Psoas muscle (tissue), 8 donors: ENCODE measurements around the gene ZGPAT. TPM values are rescaled to one million over a fixed set of nuclear protein-coding genes. Genes with fewer than 3 reads are reported as not detected.

Experiments
- ATAC-seq, 4 donors: fragments of 200-7000 bp; cut with Tn5 transposase; one replicate each; pipeline ENCODE4 v1.9.1; 2020; ENCODE audit warnings: moderate library complexity in 3 of 4, mild to moderate bottlenecking in 2 of 4
- DNase-seq, 2 donors: peaks; one replicate each; pipeline ENCODE4 v3.0.0-alpha.2; 2020
- H3K27ac ChIP-seq: fragments of 200-600 bp; one replicate; pipeline ENCODE4 v1.8.0; 2022
- H3K27me3 ChIP-seq, 3 donors: fragments of 200-600 bp in 1 of 3; one replicate each; pipeline versions ENCODE4 v1.6.1 to v1.8.0; 2013 to 2022; ENCODE audit warnings: low read length in 2 of 3, mild to moderate bottlenecking in 2 of 3, moderate library complexity in 1 of 3; ENCODE audit not compliant: insufficient read depth in 3 of 3
- H3K36me3 ChIP-seq, 2 donors: fragments of 200-600 bp in 1 of 2; one replicate each; pipeline versions ENCODE4 v1.6.1 to v1.8.0; 2013 to 2022; ENCODE audit warnings: low read depth in 1 of 2, mild to moderate bottlenecking in 1 of 2, moderate library complexity in 1 of 2; ENCODE audit not compliant: insufficient read depth in 1 of 2
- H3K4me1 ChIP-seq: fragments of 200-600 bp; one replicate; pipeline ENCODE4 v1.8.0; 2022
- H3K4me3 ChIP-seq: fragments of 200-600 bp; one replicate; pipeline ENCODE4 v1.8.0; 2022; ENCODE audit warnings: mild to moderate bottlenecking
- H3K9me3 ChIP-seq: fragments of 200-600 bp; one replicate; pipeline ENCODE4 v1.8.0; 2022
- WGBS, 3 donors: extraction: QIAGEN DNeasy Blood & Tissue Kit; methylation state at CpG; one replicate each; pipeline versions ENCODE4 v1.1.6 to v1.1.7; 2013; 5-methylcytosine and 5-hydroxymethylcytosine counted together
- intact Hi-C, 2 donors: fragments of 100-400 bp; cut with DNase I; formaldehyde crosslinking; loops; one replicate each; pipeline versions ENCODE4 v1.11.0 to v1.14.2; 2022
- polyA plus RNA-seq, 3 donors: library from polyadenylated mRNA; stranded (reverse); fragments of 200-250 nt; gene quantifications; one replicate each; pipeline ENCODE4 v1.2.3, GENCODE V29; 2013
- total RNA-seq, 4 donors: library from RNA; stranded (reverse); fragmentation: NEBNext Ultra II Directional in 2 of 4; extraction: Animal tissue kit (Norgen Biotek cat#: 25700) in 2 of 4; gene quantifications; one replicate each; pipeline versions ENCODE4 v1.2.1 to v1.2.4, GENCODE V29; 2021 to 2023
- TF ChIP-seq, protein P1 (sequence below): fragments of 200-600 bp; IDR thresholded peaks from one replicate; pipeline ENCODE4 v1.8.0; 2022; ENCODE audit warnings: antibody characterized with exemption
- donor health status: healthy with polysubstance abuse.
- donor health status: DM: no; HTN: no; CAD: no; lungs with moderate emphysema.
- donor health status: Bipolar disorder and iron deficiency.
- donor health status: healthy.
- donor health status: DM: yes; HTN: yes; CAD: no.
- donor health status: DM: no; HTN: no; CAD: no.
- donor health status: DM: no; HTN: no; CAD: no.
- donor health status: DM: yes; HTN: yes; CAD: no.

The ZGPAT gene
- total and polyA plus RNA-seq, 7 donors, result 10.7 to 54.8 (median 18.2) TPM

DNA sequence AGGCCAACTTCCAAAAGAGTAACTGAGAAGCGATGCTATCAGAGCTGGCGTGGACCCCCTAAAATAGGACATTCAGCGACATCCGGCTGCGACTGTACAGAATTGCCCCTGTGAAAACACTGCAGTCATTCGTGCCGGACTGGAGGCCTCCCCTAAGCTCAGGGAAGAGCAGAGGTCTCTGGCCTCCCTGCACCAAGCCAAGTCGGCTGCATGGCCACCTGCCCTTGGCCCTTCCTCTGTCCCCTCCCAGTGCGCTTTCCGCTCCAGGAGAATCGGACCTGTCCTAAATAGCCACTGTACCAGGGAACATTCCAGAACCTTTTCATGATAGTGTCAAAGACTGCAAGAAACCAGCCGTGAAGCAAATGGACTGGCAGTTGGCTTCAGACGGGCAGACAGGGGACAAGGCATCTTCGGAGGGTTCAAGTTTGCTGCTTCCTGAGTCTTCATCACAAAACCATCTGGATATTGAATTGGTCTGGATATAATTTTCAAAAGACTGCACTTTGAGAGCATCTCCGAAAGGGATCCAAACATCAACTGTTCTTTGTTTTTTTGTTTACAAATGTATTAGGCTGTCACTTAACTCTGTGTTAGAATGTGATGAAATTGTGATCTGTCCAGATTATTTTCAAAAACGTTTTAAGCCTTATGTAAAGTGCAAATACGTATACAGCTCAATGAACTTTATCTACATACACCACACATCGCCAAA, 48.3 kb downstream of the ZGPAT start:
- 74 to 78% (median 76%) methylated on average over 18 of the region's 18 CpGs for WGBS, 3 donors
- TF ChIP-seq, protein P1, sequence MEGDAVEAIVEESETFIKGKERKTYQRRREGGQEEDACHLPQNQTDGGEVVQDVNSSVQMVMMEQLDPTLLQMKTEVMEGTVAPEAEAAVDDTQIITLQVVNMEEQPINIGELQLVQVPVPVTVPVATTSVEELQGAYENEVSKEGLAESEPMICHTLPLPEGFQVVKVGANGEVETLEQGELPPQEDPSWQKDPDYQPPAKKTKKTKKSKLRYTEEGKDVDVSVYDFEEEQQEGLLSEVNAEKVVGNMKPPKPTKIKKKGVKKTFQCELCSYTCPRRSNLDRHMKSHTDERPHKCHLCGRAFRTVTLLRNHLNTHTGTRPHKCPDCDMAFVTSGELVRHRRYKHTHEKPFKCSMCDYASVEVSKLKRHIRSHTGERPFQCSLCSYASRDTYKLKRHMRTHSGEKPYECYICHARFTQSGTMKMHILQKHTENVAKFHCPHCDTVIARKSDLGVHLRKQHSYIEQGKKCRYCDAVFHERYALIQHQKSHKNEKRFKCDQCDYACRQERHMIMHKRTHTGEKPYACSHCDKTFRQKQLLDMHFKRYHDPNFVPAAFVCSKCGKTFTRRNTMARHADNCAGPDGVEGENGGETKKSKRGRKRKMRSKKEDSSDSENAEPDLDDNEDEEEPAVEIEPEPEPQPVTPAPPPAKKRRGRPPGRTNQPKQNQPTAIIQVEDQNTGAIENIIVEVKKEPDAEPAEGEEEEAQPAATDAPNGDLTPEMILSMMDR, result no peak
- ATAC-seq, result no peak

DNA sequence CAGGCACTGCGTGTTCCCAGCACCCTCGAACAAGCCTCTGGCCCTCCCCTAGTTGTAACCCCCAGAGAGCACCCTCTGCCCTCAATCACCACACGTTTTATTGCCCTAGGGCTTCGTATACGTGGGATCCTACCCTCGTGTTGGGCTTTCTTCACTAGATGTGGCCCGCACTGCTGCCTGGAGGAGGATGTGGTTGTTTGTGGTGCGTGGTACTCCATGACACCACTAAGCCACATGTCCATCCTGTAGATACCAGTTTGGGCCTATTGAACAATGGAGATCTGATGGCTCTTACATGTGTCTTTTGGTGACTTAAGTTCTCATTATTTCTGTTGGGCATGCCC, 48.8 kb downstream of the ZGPAT start:
- ATAC-seq (no peak), DNase-seq (no peak)
- H3K36me3 ChIP-seq, result no peaks in the 10 kb centered on the region
- no peaks in the 10 kb centered on the region for H3K27me3 ChIP-seq
- H3K4me3 ChIP-seq, result no peak overlapping the region
- intact Hi-C loops, result no loop called here
- whole genome bisulfite sequencing, 3 donors, result 65 to 71% (median 68%) methylated on average over 8 of the region's 8 CpGs
- H3K9me3 ChIP-seq, result no peaks in the 10 kb centered on the region
- no peaks in the 10 kb centered on the region for H3K4me1 ChIP-seq
- H3K27ac ChIP-seq, result no peak overlapping the region
- TF ChIP-seq, protein P1, result no peak

More for the DNA sequence above, 48.3 kb downstream of the ZGPAT start:
- Histone ChIP-seq H3K4me3 (no peak overlapping the region), H3K36me3 (no peaks in the 10 kb centered on the region), H3K9me3 (no peaks in the 10 kb centered on the region), H3K27ac (no peak overlapping the region), H3K27me3 (no peaks in the 10 kb centered on the region), H3K4me1 (no peaks in the 10 kb centered on the region)
- intact Hi-C loops, result no loop called here
- DNase-seq, result no peak

DNA sequence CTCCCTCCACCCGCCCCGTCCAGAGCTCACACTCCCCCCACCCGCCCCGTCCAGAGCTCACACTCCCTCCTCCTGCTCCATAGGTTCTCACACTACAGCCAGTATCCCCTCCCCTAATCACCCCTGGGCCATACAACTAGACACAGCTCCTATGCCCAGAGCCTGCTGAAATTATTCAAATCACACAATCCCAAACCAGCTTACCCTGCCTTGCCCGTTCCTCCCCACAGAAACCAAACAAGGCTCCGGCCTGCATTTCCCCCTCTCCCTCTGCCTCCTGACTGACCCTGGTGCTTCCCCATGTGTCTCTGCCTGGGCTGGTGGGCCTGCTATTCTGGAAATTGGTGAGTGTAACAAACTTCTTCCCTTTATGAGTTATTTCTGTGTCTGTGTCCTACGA, 50.3 kb downstream of the ZGPAT start:
- Histone ChIP-seq H3K4me1 (no peaks in the 10 kb centered on the region), H3K27me3 (no peaks in the 10 kb centered on the region), H3K36me3 (no peaks in the 10 kb centered on the region), H3K4me3 (no peak overlapping the region), H3K9me3 (no peaks in the 10 kb centered on the region), H3K27ac (no peak overlapping the region)
- intact Hi-C loops, result no loop called here
- 87 to 92% (median 91%) methylated on average over 7 of the region's 7 CpGs for WGBS, 3 donors
- peak in 1 of 2 donors; percentile 33 for DNase-seq
- no peak for ATAC-seq
- TF ChIP-seq, protein P1, result no peak

DNA sequence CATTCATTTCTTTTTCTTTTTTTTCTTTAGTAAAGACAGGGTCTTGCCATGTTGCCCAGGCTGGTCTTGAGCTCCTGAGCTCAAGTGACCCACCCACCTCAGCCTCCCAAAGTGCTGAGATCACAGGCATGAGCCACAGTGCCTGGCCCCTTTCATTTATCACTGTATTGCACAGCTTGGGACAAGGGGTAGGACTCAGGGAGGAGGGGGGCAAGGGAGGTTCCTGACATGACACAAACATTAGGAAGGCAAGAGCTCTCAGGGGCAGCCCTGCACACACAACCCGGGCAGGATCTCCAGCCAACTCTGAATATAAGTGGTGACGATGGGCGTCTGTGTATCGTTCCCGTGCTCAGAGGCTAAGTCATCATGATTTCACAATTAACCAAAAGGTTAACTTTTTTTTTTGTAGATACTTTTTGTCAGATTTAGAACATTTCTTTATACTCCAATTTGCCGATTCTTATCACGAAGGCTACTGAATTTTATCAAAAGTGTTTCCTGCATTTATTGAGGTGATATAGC, 51.6 kb downstream of the ZGPAT start:
- Histone ChIP-seq H3K4me3 (no peak overlapping the region), H3K4me1 (no peaks in the 10 kb centered on the region), H3K9me3 (no peaks in the 10 kb centered on the region), H3K27ac (no peak overlapping the region), H3K27me3 (no peaks in the 10 kb centered on the region), H3K36me3 (no peaks in the 10 kb centered on the region)
- DNase-seq (peak in 1 of 2 donors; percentile 27), ATAC-seq (no peak)
- WGBS, 3 donors, result 86 to 97% (median 89%) methylated on average over 7 of the region's 7 CpGs
- intact Hi-C loops, result no loop called here
- TF ChIP-seq, protein P1, result no peak
